CD4-positive, alpha-beta T cell treated with Interleukin-10 for 1 hour (primary cell): ENCODE results near the gene ARID4B.
"Not testable (repeated sequence)": the region's sequence is repeated elsewhere in the genome, so short reads cannot be mapped to it uniquely, and the experiment has no call there.

Source experiments
- DNase-seq: peaks from one replicate; pipeline ENCODE4 v3.0.0-alpha.2; 2020

Gene ARID4B

GRCh38 chr1:235326719-235327558, 1.0 kb downstream of the ARID4B start:
- DNase-seq, result peak; percentile 76

DNA sequence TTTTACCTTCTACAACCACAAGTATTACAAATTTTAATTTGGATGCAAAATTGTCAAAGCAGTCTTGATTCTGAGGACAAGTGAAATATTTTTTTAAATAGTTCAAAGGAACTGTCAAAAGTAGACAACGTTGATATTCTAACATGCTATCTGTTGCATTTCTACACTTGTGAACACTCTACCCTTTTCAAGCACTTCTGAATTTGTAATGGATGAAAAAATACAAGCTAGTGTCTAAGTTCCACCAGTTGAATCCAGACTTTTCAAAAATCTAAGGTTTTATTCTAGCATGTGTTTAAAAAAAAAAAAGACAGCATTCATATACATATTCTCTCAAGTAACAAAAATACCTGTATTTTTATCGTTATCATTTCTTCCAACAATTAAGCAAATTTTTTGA, 2.1 kb downstream of the ARID4B start:
- no peak for DNase-seq

DNA sequence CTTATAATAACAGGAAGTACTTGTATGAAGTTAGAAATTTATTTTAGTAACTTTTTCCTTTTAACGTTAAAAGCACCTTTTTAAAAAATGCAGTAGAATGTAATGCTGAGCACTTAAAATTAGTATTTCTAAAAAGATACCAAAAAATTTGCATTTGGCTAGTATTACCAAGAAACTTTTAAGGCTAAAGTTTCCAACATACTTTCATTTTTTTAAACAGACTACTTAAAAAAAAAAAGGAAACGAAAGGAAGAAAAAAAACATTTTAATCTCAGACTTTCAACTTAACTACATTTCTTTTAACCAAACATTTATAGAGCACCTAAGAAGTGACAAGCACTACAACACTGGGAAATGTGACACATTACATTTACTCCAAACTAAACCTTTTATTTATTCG, 2.8 kb downstream of the ARID4B start:
- no peak for DNase-seq

- no peak for DNase-seq
Observed at GRCh38 chr1:235324296-235324695, 3.7 kb downstream of the ARID4B start.

- no peak for DNase-seq
Observed at GRCh38 chr1:235320521-235321179, 7.3 kb downstream of the ARID4B start.

DNA sequence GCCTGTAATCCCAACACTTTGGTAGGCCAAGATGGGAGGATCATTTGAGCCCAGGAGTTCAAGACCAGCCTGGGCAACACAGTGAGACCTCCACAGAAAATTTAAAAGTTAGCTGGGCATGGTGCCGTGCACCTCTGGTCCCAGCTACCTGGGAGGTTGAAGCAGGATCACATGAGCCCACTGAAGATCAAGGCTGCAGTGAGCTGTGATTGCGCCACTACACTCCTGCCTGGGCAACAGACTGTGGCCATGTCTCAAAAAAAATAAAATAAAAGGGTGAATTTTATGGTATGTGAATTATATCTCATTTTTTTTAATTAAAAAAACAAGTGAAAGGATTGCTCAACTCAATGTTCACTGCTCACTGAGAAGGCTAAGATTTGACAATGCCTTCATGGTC, 8.7 kb downstream of the ARID4B start:
- DNase-seq, result no peak

DNA sequence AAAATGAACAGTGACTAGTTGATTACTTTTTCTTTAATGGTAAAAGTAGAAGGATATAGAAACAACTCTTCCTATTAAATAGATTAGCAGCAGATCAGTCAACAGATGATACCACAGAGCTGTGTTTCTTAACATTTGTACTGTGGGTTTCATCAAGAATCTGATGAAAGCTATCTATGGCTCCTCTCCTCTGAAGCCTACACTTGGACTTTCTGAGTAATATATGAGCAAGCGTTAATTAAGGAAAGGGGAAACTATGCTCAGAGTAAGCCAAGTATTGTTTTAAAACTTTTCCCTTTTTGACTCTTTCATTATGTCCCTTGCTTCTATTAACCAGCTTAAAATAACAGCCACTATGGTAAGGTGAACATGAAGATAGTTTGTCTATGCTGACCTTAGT, 10.8 kb downstream of the ARID4B start:
- no peak for DNase-seq

GRCh38 chr1:235315735-235316134, 12.2 kb downstream of the ARID4B start:
- no peak for DNase-seq

DNA sequence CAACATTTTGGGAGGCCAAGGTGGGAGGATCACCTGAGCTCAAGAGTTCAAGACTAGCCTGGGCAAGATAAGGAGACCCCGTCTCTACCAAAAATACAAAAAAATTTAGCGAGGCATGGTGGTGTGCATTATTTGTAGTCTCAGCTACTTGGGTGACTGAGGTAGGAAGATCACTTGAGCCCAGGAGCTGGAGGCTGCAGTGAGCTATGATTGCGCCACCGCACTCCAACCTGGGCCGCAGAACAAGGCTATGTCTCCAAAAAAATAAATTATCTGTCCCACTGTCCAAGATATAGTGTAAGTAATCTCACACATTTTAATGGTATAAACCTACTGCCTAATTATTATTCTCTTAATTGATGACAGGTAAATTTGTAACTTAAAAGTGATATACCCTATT, 12.8 kb downstream of the ARID4B start:
- no peak for DNase-seq

DNA sequence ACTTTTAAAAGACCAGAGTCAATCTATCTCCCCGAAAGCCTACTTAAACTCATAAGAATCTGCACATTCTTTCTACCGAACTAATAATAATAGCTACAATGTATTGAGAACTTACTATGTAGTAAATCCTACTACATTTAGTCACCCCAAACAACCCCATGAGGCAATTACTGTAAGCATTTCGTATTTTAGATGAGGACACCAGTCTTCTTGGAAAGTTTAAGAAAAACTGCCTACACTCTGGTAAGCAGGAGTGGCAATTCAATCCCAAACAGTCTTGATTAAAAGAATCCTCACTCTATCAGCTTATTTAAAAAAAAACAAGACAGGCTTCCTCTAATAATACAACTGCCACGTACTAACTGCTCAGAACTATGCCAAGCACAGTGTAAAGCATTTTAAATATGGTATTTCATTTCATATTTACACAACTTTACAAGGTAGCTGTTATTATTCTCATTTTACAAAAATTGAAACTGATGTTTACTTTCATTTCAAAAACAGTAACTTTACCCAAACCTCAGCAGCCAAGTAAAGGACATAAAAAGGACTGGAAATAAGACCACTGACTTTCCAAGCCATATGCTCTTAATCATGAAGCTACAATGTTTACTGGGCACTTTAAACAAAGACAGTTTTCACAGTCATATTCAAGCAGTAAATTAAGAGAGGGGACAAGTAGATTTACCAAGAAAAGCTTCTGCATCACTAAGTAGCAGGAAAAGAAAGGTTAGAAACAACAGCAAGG, 13.9 kb downstream of the ARID4B start:
- DNase-seq, result no peak

DNA sequence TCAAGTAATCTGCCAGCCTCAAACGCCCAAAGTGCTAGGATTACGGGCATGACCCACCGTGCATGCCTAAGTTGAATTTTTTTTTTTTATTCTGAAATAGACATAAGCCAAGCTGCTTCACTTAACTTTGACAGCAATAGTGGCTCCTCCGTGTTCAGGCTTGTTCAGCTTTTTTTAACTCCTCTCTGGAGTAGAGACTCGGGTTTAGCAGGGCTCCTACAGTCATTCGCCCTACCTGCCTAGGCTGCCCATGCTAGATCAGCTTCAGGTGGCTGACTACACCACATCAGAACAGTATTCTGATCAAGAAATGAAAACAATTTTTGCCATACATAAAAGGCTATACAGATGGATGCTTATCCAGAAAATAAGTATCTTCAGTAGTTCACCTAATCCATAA, 14.7 kb downstream of the ARID4B start:
- no peak for DNase-seq

DNA sequence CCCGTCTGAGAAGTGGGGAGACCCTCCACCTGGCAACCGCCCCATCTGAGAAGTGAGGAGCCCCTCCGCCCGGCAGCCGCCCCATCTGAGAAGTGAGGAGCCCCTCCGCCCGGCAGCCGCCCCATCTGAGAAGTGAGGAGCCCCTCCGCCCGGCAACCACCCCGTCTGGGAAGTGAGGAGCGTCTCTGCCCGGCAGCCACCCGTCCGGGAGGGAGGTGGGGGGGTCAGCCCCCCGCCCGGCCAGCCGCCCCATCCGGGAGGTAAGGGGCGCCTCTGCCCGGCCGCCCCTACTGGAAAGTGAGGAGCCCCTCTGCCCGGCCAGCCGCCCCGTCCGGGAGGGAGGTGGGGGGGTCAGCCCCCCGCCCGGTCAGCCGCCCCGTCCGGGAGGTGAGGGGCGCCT, 18.8 kb downstream of the ARID4B start:
- DNase-seq, result not testable (repeated sequence)

- no peak for DNase-seq
Observed at GRCh38 chr1:235307158-235308124, 20.5 kb downstream of the ARID4B start.

DNA sequence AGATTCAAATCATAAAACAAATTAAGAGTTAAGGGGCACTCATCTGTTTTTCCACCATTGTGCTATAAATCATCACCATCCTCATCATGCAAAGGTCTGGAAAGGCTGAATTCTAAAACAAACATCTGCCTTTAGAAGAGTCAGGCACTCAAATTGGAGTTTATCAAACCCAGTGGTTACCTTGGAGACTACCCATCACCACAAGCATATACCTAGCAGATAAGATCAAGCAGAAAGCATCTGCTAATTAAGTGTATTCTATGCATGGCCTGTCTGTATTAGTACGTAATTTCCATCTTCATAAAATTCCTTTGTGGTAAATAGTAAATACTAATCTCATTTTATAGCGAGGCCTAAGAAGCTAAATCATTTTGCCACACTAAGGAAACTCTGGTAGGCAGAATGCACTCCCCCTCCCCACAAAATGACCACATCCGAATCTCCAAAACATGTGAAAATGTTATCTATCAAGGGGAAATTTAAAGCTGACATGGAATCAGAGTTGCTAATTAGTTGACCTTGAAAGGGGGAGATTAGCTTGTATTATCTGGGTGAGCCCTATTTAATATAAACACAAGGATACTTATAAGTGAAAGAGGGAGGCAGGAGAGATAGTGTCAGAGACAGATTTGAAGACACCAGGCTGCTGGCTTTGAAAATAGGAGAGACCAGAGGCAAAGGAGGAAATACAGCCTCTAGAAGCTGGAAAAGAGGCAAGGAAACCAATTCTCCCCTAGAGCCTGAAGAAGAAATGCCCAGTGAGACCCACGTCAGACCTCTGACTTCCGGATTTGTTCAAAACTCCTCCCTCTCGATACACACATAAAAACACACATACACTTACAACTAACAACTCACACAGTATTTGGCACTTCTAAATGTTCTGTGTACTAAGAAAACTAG, 23.2 kb downstream of the ARID4B start:
- peak; percentile 80 for DNase-seq

- no peak for DNase-seq
Observed at GRCh38 chr1:235302143-235302542, 25.8 kb downstream of the ARID4B start.

DNA sequence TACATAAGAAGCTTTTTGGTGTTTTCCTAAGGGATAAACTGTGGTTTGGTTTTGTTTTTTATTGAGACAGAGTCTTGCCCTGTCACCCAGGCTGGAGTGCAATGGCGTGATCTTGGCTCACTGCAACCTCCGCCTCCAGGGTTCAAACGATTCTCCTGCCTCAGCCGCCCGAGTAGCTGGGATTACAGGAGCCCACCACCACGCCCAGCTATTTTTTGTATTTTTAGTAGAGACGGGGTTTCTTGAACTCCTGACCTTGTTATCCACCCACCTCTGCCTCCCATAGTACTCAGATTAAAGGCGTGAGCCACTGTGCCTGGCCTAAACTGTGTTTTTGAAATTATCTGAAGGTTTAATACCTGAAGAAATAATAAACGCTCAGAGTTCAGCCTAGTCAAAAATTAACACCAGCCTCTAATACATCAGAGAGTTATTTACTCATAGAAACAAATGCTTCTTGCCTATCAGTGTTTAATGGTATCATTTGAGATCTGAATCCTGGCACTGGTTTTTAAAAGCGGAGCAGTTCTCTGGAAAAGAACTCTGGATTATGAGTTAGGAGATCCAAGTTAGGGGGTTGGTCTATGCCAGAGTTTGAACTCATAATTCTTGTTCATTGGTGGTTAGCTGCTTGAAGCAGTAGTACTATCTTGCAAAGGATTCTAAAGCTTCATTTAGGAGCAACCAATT, 28.7 kb downstream of the ARID4B start:
- DNase-seq, result no peak

GRCh38 chr1:235298758-235299157, 29.2 kb downstream of the ARID4B start:
- DNase-seq, result no peak

DNA sequence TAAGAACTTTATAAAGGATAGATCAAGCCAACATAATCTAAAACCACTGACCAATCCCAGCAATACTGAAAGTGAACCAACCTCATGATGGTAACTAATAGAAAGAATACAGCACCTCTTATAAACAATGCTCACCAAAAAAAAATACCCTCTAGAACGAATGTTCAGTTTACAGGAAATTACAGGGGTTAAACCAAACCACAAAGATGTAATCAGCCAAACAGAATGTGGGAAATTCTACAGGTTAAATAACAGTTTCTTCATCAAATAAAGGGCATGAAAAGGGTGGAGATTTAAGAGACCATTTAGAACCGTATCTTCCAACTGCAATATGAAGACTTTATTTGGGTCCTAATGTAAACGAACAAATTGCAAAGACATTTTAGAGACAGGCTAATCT, 30.4 kb downstream of the ARID4B start:
- DNase-seq, result peak; percentile 84

- peak; percentile 52 for DNase-seq
Observed at GRCh38 chr1:235296729-235297128, 31.2 kb downstream of the ARID4B start.

- DNase-seq, result no peak
Observed at GRCh38 chr1:235295902-235296350, 32.1 kb downstream of the ARID4B start.
